Kidney epithelial cell (primary cell): Measurements from ENCODE around the gene JADE1. TPM values are rescaled to one million over a fixed set of nuclear protein-coding genes. Genes with fewer than 3 reads are reported as not detected.

Experiments
- DNase-seq: peaks from one replicate; pipeline ENCODE4 v3.0.0-alpha.2; 2010; ENCODE audit warnings: low read depth
- H3K27me3 ChIP-seq: 2 replicates; pipeline ENCODE4 v1.6.0; 2011; ENCODE audit warnings: low read length; ENCODE audit not compliant: control insufficient read depth, insufficient read depth
- H3K36me3 ChIP-seq: 2 replicates; pipeline ENCODE4 v1.5.1; 2011; ENCODE audit warnings: low read length; ENCODE audit not compliant: control insufficient read depth, insufficient read depth
- H3K4me3 ChIP-seq: 2 replicates; pipeline ENCODE4 v1.5.1; 2011; ENCODE audit warnings: low read depth, mild to moderate bottlenecking, control low read depth, low read length
- CTCF ChIP-seq: IDR thresholded peaks from 2 replicates; pipeline ENCODE4 v1.5.1; 2011; ENCODE audit warnings: mild to moderate bottlenecking, moderate library complexity, low read length, control low read depth, inconsistent platforms; ENCODE audit not compliant: insufficient read depth, poor library complexity, severe bottlenecking
- total RNA-seq: library from RNA; depleted of rRNA; stranded (reverse); fragments of >200 nt; gene quantifications from 2 replicates; pipeline ENCODE4 v1.2.3, GENCODE V29; 2015

JADE1 gene
- total RNA-seq, 1 donor from 2014 or later = 16.1 TPM

GRCh38 chr4:128820671-128821070 lies 11.2 kb downstream of the JADE1 start:
- no peak overlapping the region for H3K4me3 ChIP-seq
- no peak for TF ChIP-seq CTCF
- no peak for DNase-seq
- no peaks in the 10 kb centered on the region for H3K27me3 ChIP-seq
- H3K36me3 ChIP-seq = no peaks in the 10 kb centered on the region

- no peak for TF ChIP-seq CTCF
- H3K36me3 ChIP-seq = no peaks in the 10 kb centered on the region
- DNase-seq = no peak
Observed at GRCh38 chr4:128821151-128821550, 11.7 kb downstream of the JADE1 start.

GRCh38 chr4:128823025-128823661 lies 13.6 kb downstream of the JADE1 start:
- Histone ChIP-seq H3K4me3 (no peak overlapping the region), H3K36me3 (no peaks in the 10 kb centered on the region), H3K27me3 (no peaks in the 10 kb centered on the region)
- no peak for DNase-seq
- no peak for TF ChIP-seq CTCF

More at GRCh38 chr4:128821151-128821550, 11.7 kb downstream of the JADE1 start:
- no peaks in the 10 kb centered on the region for H3K27me3 ChIP-seq
- H3K4me3 ChIP-seq = no peak overlapping the region

- no peak for DNase-seq
- TF ChIP-seq CTCF = no peak
- Histone ChIP-seq H3K36me3 (no peaks in the 10 kb centered on the region), H3K27me3 (no peaks in the 10 kb centered on the region), H3K4me3 (no peak overlapping the region)
Observed at GRCh38 chr4:128825226-128825625, 15.7 kb downstream of the JADE1 start.

- no peaks in the 10 kb centered on the region for H3K36me3 ChIP-seq
- no peaks in the 10 kb centered on the region for H3K27me3 ChIP-seq
- no peak for DNase-seq
- H3K4me3 ChIP-seq = no peak overlapping the region
- no peak for TF ChIP-seq CTCF
Observed at GRCh38 chr4:128827296-128827695, 17.8 kb downstream of the JADE1 start.

- Histone ChIP-seq H3K4me3 (no peak overlapping the region), H3K27me3 (no peaks in the 10 kb centered on the region), H3K36me3 (no peaks in the 10 kb centered on the region)
- no peak for DNase-seq
- TF ChIP-seq CTCF = no peak
Observed at GRCh38 chr4:128830906-128831503, 21.5 kb downstream of the JADE1 start.
